ENCODE results near the gene PATJ.
"Not testable (repeated sequence)": the region's sequence is repeated elsewhere in the genome, so short reads cannot be mapped to it uniquely, and the experiment has no call there.

Gene PATJ

DNA sequence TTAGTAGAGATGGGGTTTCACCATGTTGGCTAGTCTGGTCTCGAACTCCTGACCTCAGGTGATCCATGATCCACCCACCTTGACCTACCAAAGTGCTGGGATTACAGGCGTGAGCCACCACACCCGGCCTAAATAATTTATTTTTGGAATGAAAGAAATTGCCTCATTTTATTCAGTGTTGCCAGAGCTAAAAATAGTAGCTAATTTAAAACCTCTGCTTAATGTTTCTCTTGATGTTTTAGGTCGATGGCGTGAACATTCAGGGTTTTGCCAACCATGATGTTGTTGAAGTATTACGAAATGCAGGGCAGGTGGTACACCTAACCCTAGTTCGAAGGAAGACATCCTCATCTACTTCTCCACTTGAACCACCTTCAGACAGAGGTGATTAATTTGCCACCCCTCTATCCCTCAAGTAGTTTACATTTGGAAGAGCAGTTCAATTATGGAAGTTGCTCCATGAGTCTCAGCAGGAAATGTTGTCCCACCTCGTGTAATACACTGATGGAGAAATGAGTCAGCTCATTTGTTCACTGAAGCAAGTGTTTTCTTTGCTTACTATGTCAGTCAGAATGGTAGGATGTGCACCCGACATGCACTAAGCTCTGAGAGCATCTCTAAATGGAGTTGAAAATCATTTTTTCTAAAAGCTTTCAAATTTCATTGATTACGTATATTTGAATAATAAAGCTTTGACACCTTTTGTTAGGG is 54.9 kb downstream of the PATJ start:
- H3K4me2 ChIP-seq (ENCODE audit: low read length), result no peak overlapping the region
- H3K9ac ChIP-seq, result no peak overlapping the region
- no peaks in the 10 kb centered on the region for H3K27me3 ChIP-seq (ENCODE audit: control insufficient read depth, insufficient read depth, low read length)
- no peak overlapping the region for H3K27ac ChIP-seq
- peaks cover under 1% of the 10 kb centered on the region for H3K36me3 ChIP-seq (ENCODE audit: control insufficient read depth, insufficient read depth, low read length)
- TF ChIP-seq, protein P1, sequence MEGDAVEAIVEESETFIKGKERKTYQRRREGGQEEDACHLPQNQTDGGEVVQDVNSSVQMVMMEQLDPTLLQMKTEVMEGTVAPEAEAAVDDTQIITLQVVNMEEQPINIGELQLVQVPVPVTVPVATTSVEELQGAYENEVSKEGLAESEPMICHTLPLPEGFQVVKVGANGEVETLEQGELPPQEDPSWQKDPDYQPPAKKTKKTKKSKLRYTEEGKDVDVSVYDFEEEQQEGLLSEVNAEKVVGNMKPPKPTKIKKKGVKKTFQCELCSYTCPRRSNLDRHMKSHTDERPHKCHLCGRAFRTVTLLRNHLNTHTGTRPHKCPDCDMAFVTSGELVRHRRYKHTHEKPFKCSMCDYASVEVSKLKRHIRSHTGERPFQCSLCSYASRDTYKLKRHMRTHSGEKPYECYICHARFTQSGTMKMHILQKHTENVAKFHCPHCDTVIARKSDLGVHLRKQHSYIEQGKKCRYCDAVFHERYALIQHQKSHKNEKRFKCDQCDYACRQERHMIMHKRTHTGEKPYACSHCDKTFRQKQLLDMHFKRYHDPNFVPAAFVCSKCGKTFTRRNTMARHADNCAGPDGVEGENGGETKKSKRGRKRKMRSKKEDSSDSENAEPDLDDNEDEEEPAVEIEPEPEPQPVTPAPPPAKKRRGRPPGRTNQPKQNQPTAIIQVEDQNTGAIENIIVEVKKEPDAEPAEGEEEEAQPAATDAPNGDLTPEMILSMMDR (IDR thresholded peaks at IDR 0.05), result no peak
- H3K4me3 ChIP-seq (ENCODE audit: low read depth, low read length), result no peak overlapping the region
- H3K4me1 ChIP-seq, result no peaks in the 10 kb centered on the region
- H2AFZ ChIP-seq, result no peak overlapping the region
- no peaks in the 10 kb centered on the region for H3K9me3 ChIP-seq (ENCODE audit: control insufficient read depth, low read length)
- no peaks in the 10 kb centered on the region for H3K79me2 ChIP-seq

DNA sequence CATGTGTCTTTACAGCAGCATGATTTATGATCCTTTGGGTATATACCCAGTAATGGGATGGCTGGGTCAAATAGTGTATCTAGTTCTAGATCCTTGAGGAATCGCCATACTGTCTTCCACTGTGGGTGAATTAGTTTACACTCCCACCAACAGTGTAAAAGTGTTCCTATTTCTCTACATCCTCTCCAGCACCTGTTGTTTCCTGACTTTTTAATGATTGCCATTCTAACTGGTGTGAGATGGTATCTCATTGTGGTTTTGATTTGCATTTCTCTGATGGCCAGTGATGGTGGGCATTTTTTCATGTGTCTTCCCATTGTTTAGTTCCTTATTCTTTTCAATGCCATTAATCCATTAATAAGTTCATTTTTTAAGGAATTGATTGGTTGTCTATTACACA is 58.8 kb downstream of the PATJ start:
- H3K36me3 ChIP-seq (ENCODE audit: control insufficient read depth, insufficient read depth, low read length); H3K27ac ChIP-seq; H3K9ac ChIP-seq; H3K9me3 ChIP-seq (ENCODE audit: control insufficient read depth, low read length); H3K4me2 ChIP-seq (ENCODE audit: low read length); H3K79me2 ChIP-seq; H3K27me3 ChIP-seq (ENCODE audit: control insufficient read depth, insufficient read depth, low read length); H3K4me3 ChIP-seq (ENCODE audit: low read depth, low read length); H3K4me1 ChIP-seq; H2AFZ ChIP-seq: not testable (repeated sequence)

DNA sequence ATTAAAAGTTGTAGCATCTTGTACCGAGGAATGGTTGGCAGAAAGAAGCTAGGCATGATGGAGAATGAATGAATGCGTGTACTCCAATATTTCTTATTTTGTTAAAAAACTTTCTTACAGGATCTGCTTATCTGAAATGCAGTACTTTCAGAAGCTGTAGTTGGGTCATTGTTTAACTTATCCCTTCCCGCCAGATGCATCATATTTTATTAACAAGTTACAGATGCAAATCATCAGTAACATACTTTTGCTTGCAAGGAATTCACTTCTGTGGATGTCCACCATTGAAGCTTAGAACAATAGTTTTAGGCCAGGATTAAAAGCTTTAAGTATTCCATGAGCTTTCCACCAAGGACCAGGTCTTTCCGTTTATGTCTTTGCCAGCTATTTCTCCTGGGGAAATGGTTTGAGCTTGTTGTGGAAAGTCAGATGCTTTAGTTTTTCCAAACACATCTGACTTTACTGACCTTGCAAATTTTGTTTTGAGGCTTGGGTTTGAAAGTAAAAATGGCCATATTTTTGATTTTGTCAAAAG is 65.4 kb downstream of the PATJ start:
- H3K36me3 ChIP-seq (ENCODE audit: control insufficient read depth, insufficient read depth, low read length), result no peaks in the 10 kb centered on the region
- no peak overlapping the region for H3K27ac ChIP-seq
- no peaks in the 10 kb centered on the region for H3K4me1 ChIP-seq
- no peak overlapping the region for H3K4me3 ChIP-seq (ENCODE audit: low read depth, low read length)
- H3K9ac ChIP-seq, result no peak overlapping the region
- no peaks in the 10 kb centered on the region for H3K9me3 ChIP-seq (ENCODE audit: control insufficient read depth, low read length)
- H3K79me2 ChIP-seq, result no peaks in the 10 kb centered on the region
- H2AFZ ChIP-seq, result no peak overlapping the region
- TF ChIP-seq, protein P1 (IDR thresholded peaks at IDR 0.05), result no peak
- no peaks in the 10 kb centered on the region for H3K27me3 ChIP-seq (ENCODE audit: control insufficient read depth, insufficient read depth, low read length)
- no peak overlapping the region for H3K4me2 ChIP-seq (ENCODE audit: low read length)

DNA sequence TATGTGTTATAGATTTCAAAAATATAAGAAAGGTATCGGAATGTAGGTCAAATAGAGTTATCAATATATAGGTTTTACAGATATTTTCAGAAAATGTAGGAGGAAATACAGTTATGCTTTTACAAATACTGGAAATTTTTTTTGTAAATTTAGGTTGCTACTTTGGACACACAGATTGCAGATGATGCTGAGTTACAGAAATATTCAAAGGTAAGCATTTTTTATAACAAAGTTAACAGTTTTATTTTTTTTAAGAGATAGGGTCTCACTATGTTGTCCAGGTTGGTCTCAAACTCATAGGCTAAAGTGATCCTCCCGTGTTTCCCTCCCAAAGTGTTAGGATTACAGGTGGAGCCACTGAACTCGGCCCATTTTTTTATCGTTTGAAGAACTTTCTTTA is 66.0 kb downstream of the PATJ start:
- Histone ChIP-seq H2AFZ (no peak overlapping the region), H3K4me3 (ENCODE audit: low read depth, low read length) (no peak overlapping the region), H3K27ac (no peak overlapping the region), H3K36me3 (ENCODE audit: control insufficient read depth, insufficient read depth, low read length) (no peaks in the 10 kb centered on the region), H3K27me3 (ENCODE audit: control insufficient read depth, insufficient read depth, low read length) (no peaks in the 10 kb centered on the region), H3K79me2 (no peaks in the 10 kb centered on the region), H3K4me1 (no peaks in the 10 kb centered on the region), H3K9ac (no peak overlapping the region), H3K9me3 (ENCODE audit: control insufficient read depth, low read length) (no peaks in the 10 kb centered on the region), H3K4me2 (ENCODE audit: low read length) (no peak overlapping the region)
- TF ChIP-seq, protein P1 (IDR thresholded peaks at IDR 0.05), result no peak

- H2AFZ ChIP-seq, result no peak overlapping the region
- no peaks in the 10 kb centered on the region for H3K79me2 ChIP-seq
- H3K4me1 ChIP-seq, result no peaks in the 10 kb centered on the region
- no peaks in the 10 kb centered on the region for H3K36me3 ChIP-seq (ENCODE audit: control insufficient read depth, insufficient read depth, low read length)
- H3K27me3 ChIP-seq (ENCODE audit: control insufficient read depth, insufficient read depth, low read length), result no peaks in the 10 kb centered on the region
- H3K27ac ChIP-seq, result no peak overlapping the region
- no peak overlapping the region for H3K4me3 ChIP-seq (ENCODE audit: low read depth, low read length)
- TF ChIP-seq, protein P1 (IDR thresholded peaks at IDR 0.05), result no peak
- H3K9ac ChIP-seq, result no peak overlapping the region
- no peak overlapping the region for H3K4me2 ChIP-seq (ENCODE audit: low read length)
- H3K9me3 ChIP-seq (ENCODE audit: control insufficient read depth, low read length), result no peaks in the 10 kb centered on the region
These were observed 66.7 kb downstream of the PATJ start for GRCh38 chr1:61808968-61809367.
